ENCODE measurements around the gene PHF21B. TPM values are rescaled to one million over a fixed set of nuclear protein-coding genes. Genes with fewer than 3 reads are reported as not detected.

The PHF21B gene
- total and polyA plus RNA-seq, 2 of the 8 experiments (the other 6 are each of a cell fraction or from before 2014, with no cell fraction given): 19.3 to 68.1 TPM

GRCh38 chr22:44918166-44918924 lies 91.5 kb downstream of the PHF21B start:
- no peaks in the 10 kb centered on the region for H3K4me1 ChIP-seq (replicated peaks in 1 of 4; ENCODE audit: control insufficient read depth in 3 of 4, insufficient read depth in 4 of 4, low read length in 3 of 4)
- no peak overlapping the region for H2BK20ac ChIP-seq (ENCODE audit: low read length)
- WGBS, 2 experiments (ENCODE audit: extremely low coverage in 1 of 2, insufficient coverage in 1 of 2, insufficient read length in 1 of 2, insufficient replicate concordance in 2 of 2, low coverage in 1 of 2, low lambda C conversion rate in 2 of 2, missing lambda C conversion rate in 1 of 2): 89% methylated on average over 18 of the region's 18 CpGs; no CpG with 5 or more reads in 1 of the 2 experiments
- peaks cover 3 to 9% of the 10 kb centered on the region in 2 experiments for H4K20me1 ChIP-seq (replicated peaks in 1 of 2; ENCODE audit: control insufficient read depth in 1 of 2, insufficient read depth in 2 of 2, low read length in 2 of 2)
- no peak overlapping the region for H3K27ac ChIP-seq (ENCODE audit: low read depth, low read length)
- no peak overlapping the region for H3K56ac ChIP-seq (replicated peaks; ENCODE audit: insufficient read length, low read depth, low read length)
- H3K27me3 ChIP-seq (replicated peaks in 1 of 4; ENCODE audit: control insufficient read depth in 3 of 4, extremely low read depth in 1 of 4, insufficient read depth in 3 of 4, low read length in 3 of 4): no peaks in the 10 kb centered on the region
- POLR2A ChIA-PET (ENCODE audit: partially characterized antibody): no interaction called here
- H3K9me3 ChIP-seq (ENCODE audit: insufficient read depth in 2 of 2, low read depth in 1 of 2, low read length in 1 of 2): peaks cover 0 to 4% of the 10 kb centered on the region in 2 experiments; a peak in 3 of 4 replicates
- H3K4ac ChIP-seq (replicated peaks; ENCODE audit: insufficient read length, low read depth, low read length): no peak overlapping the region
- no peak overlapping the region for H4K8ac ChIP-seq (ENCODE audit: extremely low read depth, insufficient read depth, low read length)
- H2AFZ ChIP-seq (ENCODE audit: low read length): no peak overlapping the region
- H3K23me2 ChIP-seq (ENCODE audit: low read depth, low read length): no peaks in the 10 kb centered on the region
- no peak overlapping the region for H3K9ac ChIP-seq (replicated peaks in 1 of 4; ENCODE audit: extremely low read depth in 1 of 4, low read depth in 3 of 4, low read length in 3 of 4)
- H3K23ac ChIP-seq (ENCODE audit: insufficient read length): no peak overlapping the region
- FAIRE-seq (no peak), DNase-seq (ENCODE audit: low read depth in 1 of 2, low spot score in 2 of 2) (no peak)
- H3K14ac ChIP-seq (ENCODE audit: insufficient read length): no peak overlapping the region
- H3K4me3 ChIP-seq (ENCODE audit: extremely low read depth in 1 of 4, insufficient read depth in 2 of 4, low read depth in 3 of 4, low read length in 4 of 4): no peak overlapping the region
- H3K79me1 ChIP-seq (ENCODE audit: low read depth, low read length): peaks cover 3% of the 10 kb centered on the region; the same call in 1 of the 2 replicates
- H2BK5ac ChIP-seq (ENCODE audit: low read depth, low read length): no peak overlapping the region; the same call in 1 of the 2 replicates
- H4K5ac ChIP-seq (ENCODE audit: insufficient read length, low read depth, low read length): no peak overlapping the region
- H2BK120ac ChIP-seq (replicated peaks; ENCODE audit: low read depth, low read length): no peak overlapping the region
- H3K36me3 ChIP-seq (ENCODE audit: control insufficient read depth in 2 of 4, insufficient read depth in 4 of 4, low read length in 3 of 4): peaks cover 2 to 18% (median 11%) of the 10 kb centered on the region in 4 experiments; a peak in 7 of 8 replicates
- CTCF ChIA-PET (ENCODE audit: partially characterized antibody): interaction anchor here (0.5 to 2.9 kb wide), 8 partner anchors 9 to 177 kb away, joined by 3 to 9 read pairs (median 3); no protein-coding TSS in a partner anchor
- no peak overlapping the region for H3K4me2 ChIP-seq (ENCODE audit: insufficient read depth in 1 of 2, low read depth in 2 of 2, low read length in 2 of 2)
- no peaks in the 10 kb centered on the region; a peak in 1 of 4 replicates for H3K79me2 ChIP-seq (ENCODE audit: control insufficient read depth in 1 of 2, insufficient read depth in 2 of 2, low read length in 2 of 2)
- no peak overlapping the region for H3K18ac ChIP-seq (ENCODE audit: extremely low read depth, low read length)
- H2AK5ac ChIP-seq (ENCODE audit: low read depth, low read length): no peak overlapping the region
- no peak overlapping the region for H4K91ac ChIP-seq (replicated peaks; ENCODE audit: insufficient read length, low read length)
- H2BK12ac ChIP-seq (ENCODE audit: low read depth, low read length): no peak overlapping the region
- no peak overlapping the region for H2BK15ac ChIP-seq (ENCODE audit: low read length)
- no peak for TF ChIP-seq HDAC2 (IDR thresholded peaks at IDR 0.05; ENCODE audit: borderline replicate concordance in 1 of 2, low read depth in 2 of 2, low read length in 2 of 2)

All from H1 (cell line).